ENCODE measurements around the gene TNS1.

- TF ChIP-seq EZH2 (IDR thresholded peaks at IDR 0.05; ENCODE audit: low read length, unreplicated experiment), result no peak
- TF ChIP-seq CTCF (conservative IDR thresholded peaks at IDR 0.05; ENCODE audit: low read depth, low read length), result no peak
- no peak for TF ChIP-seq EZH2phosphoT487 (IDR thresholded peaks at IDR 0.05; ENCODE audit: borderline replicate concordance, low read length)
These were observed 98.2 kb downstream of the TNS1 start for GRCh38 chr2:217904614-217904965.
